LNCaP clone FGC (cell line): ENCODE data around the gene BRAF.

Experiments
- DNase-seq: peaks from one replicate; pipeline ENCODE4 v3.0.0-alpha.2; 2011; ENCODE audit warnings: low read depth
- H3K4me3 ChIP-seq: 2 replicates; pipeline ENCODE4 v1.5.1; 2011; ENCODE audit warnings: mild to moderate bottlenecking, low read depth, low read length, control low read depth
- TF ChIP-seq, protein P1 (sequence below): IDR thresholded peaks from 2 replicates; pipeline ENCODE4 v1.5.1; 2012; ENCODE audit warnings: mild to moderate bottlenecking; ENCODE audit not compliant: control insufficient read depth, insufficient read depth; ENCODE audit errors: extremely low read depth

The BRAF gene

DNA sequence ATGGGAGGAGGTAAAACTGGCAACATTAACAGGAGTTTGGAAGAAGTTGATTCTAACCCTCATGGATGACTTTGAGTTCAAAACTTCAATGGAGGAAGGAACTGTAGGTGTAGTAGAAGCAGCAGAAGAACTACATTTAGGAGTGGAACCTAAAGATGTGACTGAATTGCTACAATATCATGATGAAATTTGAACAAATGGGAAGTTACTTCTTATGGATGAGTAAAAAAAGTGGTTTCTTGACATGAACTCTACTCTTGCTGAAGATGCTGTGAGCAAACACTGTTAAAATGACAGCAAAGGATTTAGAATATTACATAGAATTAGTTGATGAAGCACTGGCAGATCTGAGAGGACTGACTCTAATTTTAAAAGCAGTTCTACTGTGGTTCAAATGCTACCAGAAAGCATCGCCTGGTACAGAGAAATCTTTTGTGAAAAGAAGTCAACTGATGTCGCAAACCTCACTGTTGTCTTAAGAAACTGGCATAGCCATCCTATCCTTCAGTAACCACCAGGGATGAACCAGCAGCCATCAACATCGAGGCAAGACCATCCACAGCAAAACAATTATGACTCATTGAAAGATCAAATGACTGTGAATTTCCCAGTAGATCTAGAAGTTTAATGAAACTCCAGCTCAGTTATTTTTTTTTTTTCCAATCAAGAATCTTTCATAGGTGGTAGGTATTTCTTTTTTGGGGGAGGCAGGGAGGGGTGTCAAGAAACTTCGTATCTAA is 20.8 kb downstream of the BRAF start:
- no peak for DNase-seq
- no peak overlapping the region for H3K4me3 ChIP-seq
- TF ChIP-seq, protein P1, sequence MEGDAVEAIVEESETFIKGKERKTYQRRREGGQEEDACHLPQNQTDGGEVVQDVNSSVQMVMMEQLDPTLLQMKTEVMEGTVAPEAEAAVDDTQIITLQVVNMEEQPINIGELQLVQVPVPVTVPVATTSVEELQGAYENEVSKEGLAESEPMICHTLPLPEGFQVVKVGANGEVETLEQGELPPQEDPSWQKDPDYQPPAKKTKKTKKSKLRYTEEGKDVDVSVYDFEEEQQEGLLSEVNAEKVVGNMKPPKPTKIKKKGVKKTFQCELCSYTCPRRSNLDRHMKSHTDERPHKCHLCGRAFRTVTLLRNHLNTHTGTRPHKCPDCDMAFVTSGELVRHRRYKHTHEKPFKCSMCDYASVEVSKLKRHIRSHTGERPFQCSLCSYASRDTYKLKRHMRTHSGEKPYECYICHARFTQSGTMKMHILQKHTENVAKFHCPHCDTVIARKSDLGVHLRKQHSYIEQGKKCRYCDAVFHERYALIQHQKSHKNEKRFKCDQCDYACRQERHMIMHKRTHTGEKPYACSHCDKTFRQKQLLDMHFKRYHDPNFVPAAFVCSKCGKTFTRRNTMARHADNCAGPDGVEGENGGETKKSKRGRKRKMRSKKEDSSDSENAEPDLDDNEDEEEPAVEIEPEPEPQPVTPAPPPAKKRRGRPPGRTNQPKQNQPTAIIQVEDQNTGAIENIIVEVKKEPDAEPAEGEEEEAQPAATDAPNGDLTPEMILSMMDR, result no peak

GRCh38 chr7:140902303-140902953 is 22.3 kb downstream of the BRAF start:
- no peak overlapping the region for H3K4me3 ChIP-seq
- DNase-seq, result no peak
- TF ChIP-seq, protein P1, result no peak

DNA sequence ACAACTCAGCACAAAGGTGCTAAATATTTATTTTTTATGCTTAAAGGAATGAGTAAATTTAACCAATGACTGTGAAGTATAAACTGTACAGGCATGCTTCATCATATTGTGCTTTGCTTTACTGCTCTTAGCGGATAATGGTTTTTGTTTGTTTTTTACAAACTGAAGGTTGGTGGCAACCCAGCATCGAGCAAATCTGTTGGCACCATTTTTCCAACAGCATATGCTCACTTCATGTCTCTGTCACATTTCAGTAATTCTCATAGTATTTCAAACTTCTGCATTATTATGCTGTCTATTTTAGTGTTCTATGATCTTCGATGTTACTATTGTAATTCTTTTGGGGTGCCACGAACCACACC is 22.8 kb downstream of the BRAF start:
- H3K4me3 ChIP-seq, result no peak overlapping the region
- no peak for DNase-seq
- TF ChIP-seq, protein P1, result no peak

DNA sequence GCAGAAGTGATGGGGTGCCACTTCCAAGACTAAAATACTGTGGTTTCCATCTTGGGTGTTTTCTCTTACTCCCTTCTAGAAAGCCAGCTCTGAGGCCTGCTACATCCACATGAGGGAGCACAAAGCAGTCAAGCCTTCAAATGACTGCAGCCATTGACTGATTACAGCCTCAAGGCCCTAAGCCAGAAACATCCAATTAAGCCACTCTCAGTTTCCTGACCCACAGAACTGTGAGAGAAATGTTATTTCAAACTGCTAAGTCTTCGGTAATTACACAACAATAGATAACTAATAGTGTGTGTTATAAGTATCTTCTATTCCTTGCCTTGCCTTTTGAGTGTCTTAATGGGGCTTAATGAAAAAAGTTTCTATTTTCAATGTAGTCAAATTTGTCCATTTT is 24.8 kb downstream of the BRAF start:
- TF ChIP-seq, protein P1, result no peak
- no peak for DNase-seq
- H3K4me3 ChIP-seq, result no peak overlapping the region

- TF ChIP-seq, protein P1, result no peak
- no peak for DNase-seq
- H3K4me3 ChIP-seq, result no peak overlapping the region
Measured at GRCh38 chr7:140898786-140899536, 25.8 kb downstream of the BRAF start.

- DNase-seq, result peak; percentile 67
- TF ChIP-seq, protein P1, result no peak
Measured at GRCh38 chr7:140896996-140897395, 27.7 kb downstream of the BRAF start.

GRCh38 chr7:140889645-140890044 is 35.1 kb downstream of the BRAF start:
- H3K4me3 ChIP-seq, result no peak overlapping the region
- DNase-seq, result no peak
- TF ChIP-seq, protein P1, result no peak

More at GRCh38 chr7:140896996-140897395, 27.7 kb downstream of the BRAF start:
- H3K4me3 ChIP-seq, result no peak overlapping the region
